Measurements from ENCODE around the gene KANK3. TPM values are rescaled to one million over a fixed set of nuclear protein-coding genes. Genes with fewer than 3 reads are reported as not detected.
"Not testable (repeated sequence)": the region's sequence is repeated elsewhere in the genome, so short reads cannot be mapped to it uniquely, and the experiment has no call there.

KANK3 gene
- polyA plus RNA-seq, 3 donors = 5.9 to 15.5 (median 14.2) TPM

DNA sequence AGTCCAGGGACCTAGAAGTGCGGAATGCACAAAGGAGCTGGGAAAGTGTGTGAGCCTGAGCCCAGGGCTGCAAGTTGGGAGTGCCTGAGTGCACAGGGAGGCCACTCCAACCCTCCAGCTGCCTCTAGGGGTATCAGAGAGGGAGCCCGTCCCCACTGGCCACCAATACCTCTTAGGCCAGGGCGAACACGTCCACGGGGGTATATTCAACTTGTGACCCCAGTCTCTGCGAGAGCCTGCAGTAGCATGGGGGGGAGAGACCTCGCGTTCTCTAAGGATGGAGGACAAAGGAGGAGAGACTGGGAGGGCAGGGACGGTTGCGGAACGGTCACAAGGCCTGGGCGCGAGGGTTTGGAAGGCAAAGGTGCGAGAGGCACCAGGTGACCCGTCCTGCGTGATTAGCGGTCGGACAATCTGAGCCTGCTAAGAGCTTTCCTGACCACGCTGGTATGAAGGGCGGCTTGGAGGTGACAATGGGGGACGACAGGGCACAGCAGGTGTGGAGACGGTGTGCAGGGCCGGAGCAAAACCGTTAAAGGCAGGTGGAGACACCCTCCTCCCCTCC is 35.6 kb downstream of the KANK3 start:
- DNase-seq (ENCODE audit: extremely low read depth in 1 of 11, low read depth in 9 of 11, low spot score in 4 of 11) = no peak

DNA sequence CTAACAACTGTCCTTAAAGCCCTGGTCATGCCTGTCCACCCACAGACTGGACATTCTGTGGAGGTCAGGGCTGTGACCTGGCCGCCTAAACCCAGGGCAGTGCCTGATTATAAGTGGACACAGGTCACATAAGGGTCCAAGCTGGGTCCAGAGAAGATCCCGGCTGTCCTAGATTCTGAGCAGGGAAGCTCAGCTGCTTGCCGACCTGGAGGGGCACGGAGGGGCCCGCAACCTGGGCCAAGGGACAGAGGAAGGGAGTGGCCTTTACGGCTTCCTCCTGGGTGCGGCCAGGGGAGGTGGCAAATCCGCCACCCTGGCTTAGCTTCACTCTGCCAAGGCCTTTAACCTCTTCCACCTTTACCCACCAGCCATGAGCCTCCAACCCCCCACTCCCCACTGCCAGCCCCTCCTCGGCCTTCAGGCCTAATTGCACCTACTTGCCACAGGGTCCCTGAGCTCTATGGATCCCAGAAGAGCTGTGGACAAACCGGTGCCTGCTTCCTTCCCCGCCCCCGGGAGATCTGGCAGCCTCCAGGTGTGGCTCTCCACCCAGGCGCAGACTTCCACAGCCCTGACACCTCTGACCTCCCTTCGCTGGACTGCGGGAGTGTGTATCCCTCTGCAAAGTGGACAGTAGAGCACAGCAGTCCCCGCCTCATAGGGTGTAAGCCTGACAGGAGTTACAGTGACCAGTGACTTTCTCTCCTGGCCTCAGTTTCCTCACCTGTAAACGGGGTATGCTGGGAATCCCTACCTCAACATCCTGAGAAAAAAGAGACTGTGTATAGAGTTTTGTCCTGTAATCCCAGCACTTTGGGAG is 36.6 kb downstream of the KANK3 start:
- no peak for DNase-seq (ENCODE audit: extremely low read depth in 1 of 11, low read depth in 9 of 11, low spot score in 4 of 11)

DNA sequence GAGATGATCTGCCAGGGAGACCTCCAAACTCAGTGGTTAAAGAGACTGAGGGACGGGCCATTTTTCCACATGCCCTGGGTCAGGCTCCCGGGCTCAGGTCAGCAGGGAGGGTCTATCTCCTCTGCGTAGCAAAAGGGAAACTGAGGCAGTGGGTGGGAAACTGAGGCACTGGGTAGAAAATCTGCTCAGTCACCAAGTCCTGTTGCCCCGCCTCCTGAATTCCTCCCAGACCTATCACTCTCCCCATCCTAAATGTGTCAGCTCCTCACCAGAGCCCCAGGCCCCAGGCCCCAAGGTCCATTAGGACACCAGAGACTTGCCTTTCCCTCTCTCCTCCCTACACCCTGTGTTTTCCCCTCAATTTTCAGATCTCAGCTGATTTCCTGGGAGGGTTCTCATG is 37.3 kb downstream of the KANK3 start:
- no peak for DNase-seq (ENCODE audit: extremely low read depth in 1 of 11, low read depth in 9 of 11, low spot score in 4 of 11)

- no peak for DNase-seq (ENCODE audit: extremely low read depth in 1 of 11, low read depth in 9 of 11, low spot score in 4 of 11)
These were observed 38.0 kb downstream of the KANK3 start for GRCh38 chr19:8304841-8305621.

- no peak for DNase-seq (ENCODE audit: extremely low read depth in 1 of 11, low read depth in 9 of 11, low spot score in 4 of 11)
These were observed 40.3 kb downstream of the KANK3 start for GRCh38 chr19:8302734-8303133.

DNA sequence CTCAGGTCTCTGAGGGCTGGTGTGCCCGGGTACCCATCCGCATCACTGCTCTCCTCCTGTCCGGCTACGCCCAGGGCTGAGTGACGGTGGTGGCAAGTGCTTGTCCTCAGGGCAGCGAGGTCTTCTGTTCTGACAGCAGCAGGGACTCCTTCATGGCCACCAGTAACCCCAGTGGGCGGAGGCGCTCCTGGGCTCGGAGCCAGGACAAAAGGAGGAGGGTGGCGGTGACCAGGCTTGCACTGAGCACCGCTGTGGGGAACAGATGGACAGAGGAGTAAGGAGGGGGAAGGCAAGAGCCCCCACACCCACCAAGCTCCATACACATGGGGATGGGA is 40.7 kb downstream of the KANK3 start:
- DNase-seq (ENCODE audit: extremely low read depth in 1 of 11, low read depth in 9 of 11, low spot score in 4 of 11) = no peak

DNA sequence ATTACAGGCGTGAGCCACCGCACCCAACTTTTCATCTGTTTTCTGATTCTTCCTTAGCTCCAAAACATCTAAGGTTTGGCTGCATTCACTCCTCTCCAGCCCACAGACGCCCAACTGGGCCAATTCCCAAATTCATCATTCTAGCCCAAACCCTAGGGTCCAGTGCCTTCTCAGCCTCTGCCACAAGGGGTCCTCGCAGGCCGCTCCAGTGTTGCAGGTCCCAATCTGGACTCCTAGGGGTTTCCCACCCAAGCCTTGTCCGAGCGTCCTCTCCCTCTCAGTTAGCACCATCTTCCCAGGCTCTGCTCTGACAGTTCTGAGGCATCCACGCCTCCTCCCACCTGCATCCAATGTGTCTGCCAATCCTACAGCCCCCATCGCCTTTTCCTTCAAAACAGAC is 51.7 kb downstream of the KANK3 start:
- DNase-seq (ENCODE audit: extremely low read depth in 1 of 11, low read depth in 9 of 11, low spot score in 4 of 11) = not testable (repeated sequence)

DNA sequence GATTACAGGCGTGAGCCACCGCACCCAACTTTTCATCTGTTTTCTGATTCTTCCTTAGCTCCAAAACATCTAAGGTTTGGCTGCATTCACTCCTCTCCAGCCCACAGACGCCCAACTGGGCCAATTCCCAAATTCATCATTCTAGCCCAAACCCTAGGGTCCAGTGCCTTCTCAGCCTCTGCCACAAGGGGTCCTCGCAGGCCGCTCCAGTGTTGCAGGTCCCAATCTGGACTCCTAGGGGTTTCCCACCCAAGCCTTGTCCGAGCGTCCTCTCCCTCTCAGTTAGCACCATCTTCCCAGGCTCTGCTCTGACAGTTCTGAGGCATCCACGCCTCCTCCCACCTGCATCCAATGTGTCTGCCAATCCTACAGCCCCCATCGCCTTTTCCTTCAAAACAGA is 66.6 kb downstream of the KANK3 start:
- not testable (repeated sequence) for DNase-seq (ENCODE audit: extremely low read depth in 1 of 11, low read depth in 9 of 11, low spot score in 4 of 11)

Other genes starting within 250 kb of the KANK3 start
- 10 to 100 TPM; 34.7 to 60.5 (median 44.1) TPM for gene FBN3, start 193.7 kb downstream of the KANK3 start, polyA plus RNA-seq (ENCODE audit: insufficient read length in 3 of 3)
- gene CERS4, start 133.9 kb downstream of the KANK3 start, polyA plus RNA-seq (ENCODE audit: insufficient read length in 3 of 3) = 10 to 100 TPM; 31.8 to 55.9 (median 43.8) TPM
- gene CD320, start 34.9 kb downstream of the KANK3 start, polyA plus RNA-seq (ENCODE audit: insufficient read length in 3 of 3) = 10 to 100 TPM; 23.8 to 44.1 (median 39.7) TPM
- gene NDUFA7, start 21.9 kb downstream of the KANK3 start, polyA plus RNA-seq (ENCODE audit: insufficient read length in 3 of 3) = 10 to 100 TPM; 38.0 to 55.0 (median 52.7) TPM
- gene RPS28, start 21.8 kb downstream of the KANK3 start, polyA plus RNA-seq (ENCODE audit: insufficient read length in 3 of 3) = 100 to 1,000 TPM; 328 to 611 (median 520) TPM
- gene ANGPTL4, start 20.9 kb upstream of the KANK3 start, polyA plus RNA-seq (ENCODE audit: insufficient read length in 3 of 3) = 1 to 10 TPM; 2.6 to 3.9 (median 3.1) TPM
- 100 to 1,000 TPM; 122 to 168 (median 165) TPM for gene RAB11B, start 47.1 kb upstream of the KANK3 start, polyA plus RNA-seq (ENCODE audit: insufficient read length in 3 of 3)
- gene MARCHF2, start 70.0 kb upstream of the KANK3 start, polyA plus RNA-seq (ENCODE audit: insufficient read length in 3 of 3) = 10 to 100 TPM; 12.7 to 16.5 (median 16.0) TPM
- 100 to 1,000 TPM; 352 to 459 (median 415) TPM for gene HNRNPM, start 101.7 kb upstream of the KANK3 start, polyA plus RNA-seq (ENCODE audit: insufficient read length in 3 of 3)
- 1 to 10 TPM; 1.5 to 3.2 (median 1.7) TPM for gene PRAM1, start 159.4 kb upstream of the KANK3 start, polyA plus RNA-seq (ENCODE audit: insufficient read length in 3 of 3)
- gene ZNF414, start 170.9 kb upstream of the KANK3 start, polyA plus RNA-seq (ENCODE audit: insufficient read length in 3 of 3) = 10 to 100 TPM; 20.4 to 30.7 (median 25.0) TPM
- 10 to 100 TPM in 1 of 3 donors, 1 to 10 TPM in 2; 3.7 to 10.5 (median 5.5) TPM for gene MYO1F, start 234.2 kb upstream of the KANK3 start, polyA plus RNA-seq (ENCODE audit: insufficient read length in 3 of 3)

All from renal cortex interstitium (tissue), 11 donors.